Inflammatory macrophage (primary cell): Measurements from ENCODE around the gene SLC25A26.
"Not testable (repeated sequence)": the region's sequence is repeated elsewhere in the genome, so short reads cannot be mapped to it uniquely, and the experiment has no call there.

ENCODE experiments used
- DNase-seq, 2 donors: peaks; one replicate each; pipeline ENCODE4 v3.0.0-alpha.2; 2020 to 2022

The SLC25A26 gene

GRCh38 chr3:66413151-66413751 is 192.4 kb downstream of the SLC25A26 start:
- no peak for DNase-seq

GRCh38 chr3:66414846-66415245 is 194.0 kb downstream of the SLC25A26 start:
- DNase-seq, result no peak

DNA sequence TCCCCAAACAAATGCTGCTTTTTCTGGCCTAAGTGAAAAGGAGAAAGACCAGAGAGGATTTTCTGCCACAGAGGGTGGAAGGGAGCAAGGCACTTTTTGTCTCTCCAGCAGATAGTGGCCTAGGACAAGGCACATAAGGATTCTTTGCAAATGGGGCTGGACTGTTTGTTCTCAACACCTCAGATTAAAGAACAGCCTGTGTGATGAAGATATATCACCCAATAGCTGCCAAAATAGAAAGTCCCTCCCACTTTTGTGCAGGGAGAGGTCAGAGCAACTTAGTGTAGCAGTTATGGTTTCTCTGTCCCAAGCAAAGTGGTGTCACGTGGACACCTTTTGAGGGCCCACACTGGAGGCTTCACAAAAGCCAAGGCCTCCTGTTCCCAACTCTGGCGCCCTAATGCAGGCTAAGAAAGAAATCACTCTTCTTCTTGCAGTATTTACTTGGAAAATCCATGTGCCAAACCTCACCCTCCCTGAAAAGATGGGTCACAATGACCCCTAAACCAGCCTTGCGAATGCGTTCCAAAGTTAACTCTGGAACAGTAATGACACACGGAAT is 195.1 kb downstream of the SLC25A26 start:
- DNase-seq, result no peak

- no peak for DNase-seq
These were observed 195.9 kb downstream of the SLC25A26 start for GRCh38 chr3:66416556-66417304.

DNA sequence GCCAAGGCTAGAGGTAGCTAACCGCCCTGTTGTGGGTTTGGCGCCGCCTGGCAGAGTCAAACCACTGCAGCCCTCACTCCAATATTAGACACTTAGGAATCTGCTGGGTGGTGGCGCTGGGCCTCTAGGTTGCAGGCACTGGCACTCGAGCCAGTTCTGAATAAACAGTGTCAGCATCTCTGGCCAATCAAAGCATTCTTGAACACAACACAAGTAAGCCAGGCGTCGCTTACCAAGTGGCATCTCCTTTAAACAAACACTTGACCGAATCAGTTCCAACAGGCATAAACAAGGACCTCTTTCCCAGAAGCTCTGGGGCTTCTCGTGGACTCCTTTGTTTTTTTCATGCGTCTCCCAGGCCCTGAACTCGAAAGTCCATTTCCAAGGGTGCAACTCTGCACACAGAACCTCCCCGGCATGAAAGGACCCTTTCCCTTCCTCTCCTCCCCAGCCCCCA is 197.7 kb downstream of the SLC25A26 start:
- DNase-seq, result no peak

GRCh38 chr3:66419036-66419435 is 198.2 kb downstream of the SLC25A26 start:
- no peak for DNase-seq

GRCh38 chr3:66421144-66421543 is 200.3 kb downstream of the SLC25A26 start:
- DNase-seq, result not testable (repeated sequence)

GRCh38 chr3:66421893-66422292 is 201.1 kb downstream of the SLC25A26 start:
- not testable (repeated sequence) for DNase-seq

- DNase-seq, result no peak
These were observed 203.0 kb downstream of the SLC25A26 start for GRCh38 chr3:66423791-66424190.

GRCh38 chr3:66425032-66425431 is 204.2 kb downstream of the SLC25A26 start:
- no peak for DNase-seq

- no peak for DNase-seq
These were observed 204.8 kb downstream of the SLC25A26 start for GRCh38 chr3:66425576-66426114.

DNA sequence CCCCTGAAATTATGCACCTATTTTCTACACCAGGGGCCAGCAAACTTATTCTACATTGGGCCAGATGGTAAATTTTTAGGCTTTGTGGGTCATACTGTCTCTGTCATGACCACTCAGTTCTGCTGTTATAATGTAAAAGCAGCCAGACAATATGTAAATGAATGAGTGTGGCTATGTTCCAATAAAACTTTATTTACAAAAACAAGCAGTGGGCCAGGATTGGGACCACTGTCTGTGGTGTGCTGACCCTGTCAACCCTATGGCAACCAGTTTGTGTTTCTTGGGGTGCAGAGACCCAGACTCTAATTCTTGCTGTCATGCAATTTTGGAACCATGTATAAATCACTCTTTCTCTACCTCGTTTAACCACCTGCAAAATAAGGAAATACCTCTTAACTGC is 205.3 kb downstream of the SLC25A26 start:
- DNase-seq, result no peak

DNA sequence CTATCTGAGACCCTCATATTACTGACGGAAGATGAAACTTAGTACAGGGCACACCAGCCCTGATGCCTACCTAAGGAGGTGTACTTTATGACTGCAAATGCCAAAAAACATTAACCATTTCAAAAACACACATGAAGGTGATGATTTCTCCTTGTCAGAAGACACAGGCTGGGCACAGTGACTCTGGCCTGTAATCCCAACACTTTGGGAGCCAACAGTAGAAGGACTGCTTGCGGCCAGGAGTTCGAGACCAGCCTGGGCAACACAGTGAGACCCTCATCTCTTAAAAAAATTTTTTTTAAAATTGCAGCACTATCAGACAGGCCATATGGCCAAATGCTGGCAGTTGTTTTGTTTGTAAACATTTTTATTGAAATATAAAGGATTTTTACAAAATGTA is 206.6 kb downstream of the SLC25A26 start:
- DNase-seq, result no peak

GRCh38 chr3:66427951-66428474 is 207.2 kb downstream of the SLC25A26 start:
- DNase-seq, result no peak
